GM12878 (cell line): Measurements from ENCODE around the gene LYPD4. TPM values are rescaled to one million over a fixed set of nuclear protein-coding genes. Genes with fewer than 3 reads are reported as not detected.

Experiments
- BMI1 ChIP-seq: fragments of 450-650 bp; IDR thresholded peaks from 2 replicates; pipeline ENCODE4 v1.6.1; 2016; ENCODE audit warnings: mild to moderate bottlenecking, moderate library complexity, borderline replicate concordance
- BRCA1 ChIP-seq: IDR thresholded peaks from 2 replicates; pipeline ENCODE4 v1.6.1; 2011; ENCODE audit warnings: low read depth, low read length, improper control_type of control experiment
- EGR1 ChIP-seq, 2 experiments: IDR thresholded peaks; 1 replicate in 1 of 2; 2 replicates in 1 of 2; pipeline ENCODE4 v1.6.1; 2011 to 2012; ENCODE audit warnings: low read depth in 2 of 2, low read length in 2 of 2, borderline replicate concordance in 1 of 2, mild to moderate bottlenecking in 1 of 2, moderate library complexity in 1 of 2
- IKZF1 ChIP-seq: fragments of 450-650 bp; conservative IDR thresholded peaks from 2 replicates; pipeline ENCODE4 v1.6.1; 2017; ENCODE audit warnings: antibody characterized with exemption, mild to moderate bottlenecking
- MTA2 ChIP-seq: fragments of 450-650 bp; IDR thresholded peaks from 2 replicates; pipeline ENCODE4 v1.6.1; 2016; ENCODE audit warnings: low read depth, mild to moderate bottlenecking, moderate library complexity
- RCOR1 ChIP-seq: conservative IDR thresholded peaks from 2 replicates; pipeline ENCODE4 v1.6.1; 2012; ENCODE audit warnings: low read depth, low read length, improper control_type of control experiment
- RFX5 ChIP-seq: IDR thresholded peaks from 2 replicates; pipeline ENCODE4 v1.6.1; 2011; ENCODE audit warnings: low read depth, low read length, improper control_type of control experiment
- SREBF2 ChIP-seq: IDR thresholded peaks from 2 replicates; pipeline ENCODE4 v1.6.1; 2012; ENCODE audit warnings: mild to moderate bottlenecking, low read length
- polyA plus RNA-seq, 11 experiments: library from polyadenylated mRNA; depleted of rRNA in 4 of 11; unstranded in 6 of 11; stranded (reverse) in 5 of 11; fragments of >200 nt; fragmentation: Nextera tagmentation in 4 of 11; fragmentation: Illumina TruSeq in 1 of 11; extraction: Ambion mirVana in 4 of 11; extraction: Trizol in 1 of 11; gene quantifications; 1 replicate in 1 of 11; 2 replicates in 10 of 11; pipeline versions ENCODE4 v1.2.1 to v1.2.3, GENCODE V29; 2011 to 2016; ENCODE audit warnings: inconsistent platforms in 2 of 11, missing spikeins in 2 of 11, low read depth in 1 of 11
- total RNA-seq, 4 experiments: library from RNA; depleted of rRNA in 3 of 4; stranded (reverse); fragments of >200 nt in 3 of 4; fragmentation: Illumina TruSeq in 1 of 4; extraction: Trizol in 1 of 4; gene quantifications; 2 replicates each; pipeline versions ENCODE4 v1.2.1 to v1.2.3, GENCODE V29; 2013 to 2021
- TF ChIP-seq, protein P1 (sequence below): fragments of 150-350 bp; IDR thresholded peaks from 2 replicates; pipeline ENCODE4 v1.6.1; 2016; ENCODE audit warnings: low read depth, low read length
- TF ChIP-seq, protein P2 (sequence below): IDR thresholded peaks from 2 replicates; pipeline ENCODE4 v1.6.1; 2011; ENCODE audit warnings: borderline replicate concordance, low read depth, mild to moderate bottlenecking, moderate library complexity, mixed read lengths, low read length; ENCODE audit not compliant: insufficient read depth; ENCODE audit errors: extremely low read length
- TF ChIP-seq, protein P3 (sequence below): fragments of 450-650 bp; formaldehyde crosslinking; IDR thresholded peaks from 2 replicates; pipeline ENCODE4 v1.4.0; 2020; ENCODE audit warnings: mild to moderate bottlenecking, moderate library complexity
- TF ChIP-seq, protein P4 (sequence below): fragments of 450-650 bp; IDR thresholded peaks from 2 replicates; pipeline ENCODE4 v1.6.1; 2017; ENCODE audit warnings: mild to moderate bottlenecking, moderate library complexity
- TF ChIP-seq, protein P5 (sequence below): fragments of 450-650 bp; IDR thresholded peaks from 2 replicates; pipeline ENCODE4 v1.6.1; 2018; ENCODE audit warnings: borderline replicate concordance, mild to moderate bottlenecking; ENCODE audit not compliant: partially characterized antibody

Gene LYPD4
- total and polyA plus RNA-seq, 10 of the 15 experiments (the other 5 are each of a cell fraction or from before 2014, with no cell fraction given), result not detected

DNA sequence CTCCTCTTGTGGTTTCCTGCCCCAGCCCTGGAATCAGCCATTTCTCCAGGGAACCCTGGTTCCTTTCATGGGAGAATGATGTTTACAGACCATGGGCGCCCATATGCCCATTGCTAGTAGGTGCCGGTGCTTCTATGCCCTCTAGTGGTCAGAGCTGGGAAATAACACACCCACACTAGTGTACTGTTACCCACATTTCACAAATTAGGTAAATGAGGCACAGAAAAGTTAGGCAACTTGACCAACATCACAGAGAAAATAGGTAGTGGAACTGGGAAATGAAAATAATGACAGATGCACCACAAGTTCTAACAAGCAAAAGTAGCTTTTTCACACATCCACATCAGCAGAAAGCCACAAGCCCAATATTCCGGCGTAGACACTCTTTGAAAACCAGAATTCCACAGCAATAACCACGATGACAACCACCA lies 49.4 kb downstream of the LYPD4 start (continued):
- TF ChIP-seq, protein P1, sequence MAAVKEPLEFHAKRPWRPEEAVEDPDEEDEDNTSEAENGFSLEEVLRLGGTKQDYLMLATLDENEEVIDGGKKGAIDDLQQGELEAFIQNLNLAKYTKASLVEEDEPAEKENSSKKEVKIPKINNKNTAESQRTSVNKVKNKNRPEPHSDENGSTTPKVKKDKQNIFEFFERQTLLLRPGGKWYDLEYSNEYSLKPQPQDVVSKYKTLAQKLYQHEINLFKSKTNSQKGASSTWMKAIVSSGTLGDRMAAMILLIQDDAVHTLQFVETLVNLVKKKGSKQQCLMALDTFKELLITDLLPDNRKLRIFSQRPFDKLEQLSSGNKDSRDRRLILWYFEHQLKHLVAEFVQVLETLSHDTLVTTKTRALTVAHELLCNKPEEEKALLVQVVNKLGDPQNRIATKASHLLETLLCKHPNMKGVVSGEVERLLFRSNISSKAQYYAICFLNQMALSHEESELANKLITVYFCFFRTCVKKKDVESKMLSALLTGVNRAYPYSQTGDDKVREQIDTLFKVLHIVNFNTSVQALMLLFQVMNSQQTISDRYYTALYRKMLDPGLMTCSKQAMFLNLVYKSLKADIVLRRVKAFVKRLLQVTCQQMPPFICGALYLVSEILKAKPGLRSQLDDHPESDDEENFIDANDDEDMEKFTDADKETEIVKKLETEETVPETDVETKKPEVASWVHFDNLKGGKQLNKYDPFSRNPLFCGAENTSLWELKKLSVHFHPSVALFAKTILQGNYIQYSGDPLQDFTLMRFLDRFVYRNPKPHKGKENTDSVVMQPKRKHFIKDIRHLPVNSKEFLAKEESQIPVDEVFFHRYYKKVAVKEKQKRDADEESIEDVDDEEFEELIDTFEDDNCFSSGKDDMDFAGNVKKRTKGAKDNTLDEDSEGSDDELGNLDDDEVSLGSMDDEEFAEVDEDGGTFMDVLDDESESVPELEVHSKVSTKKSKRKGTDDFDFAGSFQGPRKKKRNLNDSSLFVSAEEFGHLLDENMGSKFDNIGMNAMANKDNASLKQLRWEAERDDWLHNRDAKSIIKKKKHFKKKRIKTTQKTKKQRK, result no peak
- TF ChIP-seq BMI1 (no peak), RFX5 (no peak), BRCA1 (no peak), EGR1 (IDR thresholded peaks at IDR 0.05; ENCODE audit: borderline replicate concordance in 1 of 2, low read depth in 2 of 2, low read length in 2 of 2) (no peak), RCOR1 (no peak), IKZF1 (peak; percentile 66), SREBF2 (no peak), MTA2 (peak; percentile 85)
- TF ChIP-seq, protein P2, sequence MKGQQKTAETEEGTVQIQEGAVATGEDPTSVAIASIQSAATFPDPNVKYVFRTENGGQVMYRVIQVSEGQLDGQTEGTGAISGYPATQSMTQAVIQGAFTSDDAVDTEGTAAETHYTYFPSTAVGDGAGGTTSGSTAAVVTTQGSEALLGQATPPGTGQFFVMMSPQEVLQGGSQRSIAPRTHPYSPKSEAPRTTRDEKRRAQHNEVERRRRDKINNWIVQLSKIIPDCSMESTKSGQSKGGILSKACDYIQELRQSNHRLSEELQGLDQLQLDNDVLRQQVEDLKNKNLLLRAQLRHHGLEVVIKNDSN, result no peak
- TF ChIP-seq, protein P3, sequence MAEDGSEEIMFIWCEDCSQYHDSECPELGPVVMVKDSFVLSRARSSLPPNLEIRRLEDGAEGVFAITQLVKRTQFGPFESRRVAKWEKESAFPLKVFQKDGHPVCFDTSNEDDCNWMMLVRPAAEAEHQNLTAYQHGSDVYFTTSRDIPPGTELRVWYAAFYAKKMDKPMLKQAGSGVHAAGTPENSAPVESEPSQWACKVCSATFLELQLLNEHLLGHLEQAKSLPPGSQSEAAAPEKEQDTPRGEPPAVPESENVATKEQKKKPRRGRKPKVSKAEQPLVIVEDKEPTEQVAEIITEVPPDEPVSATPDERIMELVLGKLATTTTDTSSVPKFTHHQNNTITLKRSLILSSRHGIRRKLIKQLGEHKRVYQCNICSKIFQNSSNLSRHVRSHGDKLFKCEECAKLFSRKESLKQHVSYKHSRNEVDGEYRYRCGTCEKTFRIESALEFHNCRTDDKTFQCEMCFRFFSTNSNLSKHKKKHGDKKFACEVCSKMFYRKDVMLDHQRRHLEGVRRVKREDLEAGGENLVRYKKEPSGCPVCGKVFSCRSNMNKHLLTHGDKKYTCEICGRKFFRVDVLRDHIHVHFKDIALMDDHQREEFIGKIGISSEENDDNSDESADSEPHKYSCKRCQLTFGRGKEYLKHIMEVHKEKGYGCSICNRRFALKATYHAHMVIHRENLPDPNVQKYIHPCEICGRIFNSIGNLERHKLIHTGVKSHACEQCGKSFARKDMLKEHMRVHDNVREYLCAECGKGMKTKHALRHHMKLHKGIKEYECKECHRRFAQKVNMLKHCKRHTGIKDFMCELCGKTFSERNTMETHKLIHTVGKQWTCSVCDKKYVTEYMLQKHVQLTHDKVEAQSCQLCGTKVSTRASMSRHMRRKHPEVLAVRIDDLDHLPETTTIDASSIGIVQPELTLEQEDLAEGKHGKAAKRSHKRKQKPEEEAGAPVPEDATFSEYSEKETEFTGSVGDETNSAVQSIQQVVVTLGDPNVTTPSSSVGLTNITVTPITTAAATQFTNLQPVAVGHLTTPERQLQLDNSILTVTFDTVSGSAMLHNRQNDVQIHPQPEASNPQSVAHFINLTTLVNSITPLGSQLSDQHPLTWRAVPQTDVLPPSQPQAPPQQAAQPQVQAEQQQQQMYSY (CRISPR knock-in tag), result no peak
- TF ChIP-seq, protein P4, sequence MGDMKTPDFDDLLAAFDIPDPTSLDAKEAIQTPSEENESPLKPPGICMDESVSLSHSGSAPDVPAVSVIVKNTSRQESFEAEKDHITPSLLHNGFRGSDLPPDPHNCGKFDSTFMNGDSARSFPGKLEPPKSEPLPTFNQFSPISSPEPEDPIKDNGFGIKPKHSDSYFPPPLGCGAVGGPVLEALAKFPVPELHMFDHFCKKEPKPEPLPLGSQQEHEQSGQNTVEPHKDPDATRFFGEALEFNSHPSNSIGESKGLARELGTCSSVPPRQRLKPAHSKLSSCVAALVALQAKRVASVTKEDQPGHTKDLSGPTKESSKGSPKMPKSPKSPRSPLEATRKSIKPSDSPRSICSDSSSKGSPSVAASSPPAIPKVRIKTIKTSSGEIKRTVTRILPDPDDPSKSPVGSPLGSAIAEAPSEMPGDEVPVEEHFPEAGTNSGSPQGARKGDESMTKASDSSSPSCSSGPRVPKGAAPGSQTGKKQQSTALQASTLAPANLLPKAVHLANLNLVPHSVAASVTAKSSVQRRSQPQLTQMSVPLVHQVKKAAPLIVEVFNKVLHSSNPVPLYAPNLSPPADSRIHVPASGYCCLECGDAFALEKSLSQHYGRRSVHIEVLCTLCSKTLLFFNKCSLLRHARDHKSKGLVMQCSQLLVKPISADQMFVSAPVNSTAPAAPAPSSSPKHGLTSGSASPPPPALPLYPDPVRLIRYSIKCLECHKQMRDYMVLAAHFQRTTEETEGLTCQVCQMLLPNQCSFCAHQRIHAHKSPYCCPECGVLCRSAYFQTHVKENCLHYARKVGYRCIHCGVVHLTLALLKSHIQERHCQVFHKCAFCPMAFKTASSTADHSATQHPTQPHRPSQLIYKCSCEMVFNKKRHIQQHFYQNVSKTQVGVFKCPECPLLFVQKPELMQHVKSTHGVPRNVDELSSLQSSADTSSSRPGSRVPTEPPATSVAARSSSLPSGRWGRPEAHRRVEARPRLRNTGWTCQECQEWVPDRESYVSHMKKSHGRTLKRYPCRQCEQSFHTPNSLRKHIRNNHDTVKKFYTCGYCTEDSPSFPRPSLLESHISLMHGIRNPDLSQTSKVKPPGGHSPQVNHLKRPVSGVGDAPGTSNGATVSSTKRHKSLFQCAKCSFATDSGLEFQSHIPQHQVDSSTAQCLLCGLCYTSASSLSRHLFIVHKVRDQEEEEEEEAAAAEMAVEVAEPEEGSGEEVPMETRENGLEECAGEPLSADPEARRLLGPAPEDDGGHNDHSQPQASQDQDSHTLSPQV, result no peak
- TF ChIP-seq, protein P5, sequence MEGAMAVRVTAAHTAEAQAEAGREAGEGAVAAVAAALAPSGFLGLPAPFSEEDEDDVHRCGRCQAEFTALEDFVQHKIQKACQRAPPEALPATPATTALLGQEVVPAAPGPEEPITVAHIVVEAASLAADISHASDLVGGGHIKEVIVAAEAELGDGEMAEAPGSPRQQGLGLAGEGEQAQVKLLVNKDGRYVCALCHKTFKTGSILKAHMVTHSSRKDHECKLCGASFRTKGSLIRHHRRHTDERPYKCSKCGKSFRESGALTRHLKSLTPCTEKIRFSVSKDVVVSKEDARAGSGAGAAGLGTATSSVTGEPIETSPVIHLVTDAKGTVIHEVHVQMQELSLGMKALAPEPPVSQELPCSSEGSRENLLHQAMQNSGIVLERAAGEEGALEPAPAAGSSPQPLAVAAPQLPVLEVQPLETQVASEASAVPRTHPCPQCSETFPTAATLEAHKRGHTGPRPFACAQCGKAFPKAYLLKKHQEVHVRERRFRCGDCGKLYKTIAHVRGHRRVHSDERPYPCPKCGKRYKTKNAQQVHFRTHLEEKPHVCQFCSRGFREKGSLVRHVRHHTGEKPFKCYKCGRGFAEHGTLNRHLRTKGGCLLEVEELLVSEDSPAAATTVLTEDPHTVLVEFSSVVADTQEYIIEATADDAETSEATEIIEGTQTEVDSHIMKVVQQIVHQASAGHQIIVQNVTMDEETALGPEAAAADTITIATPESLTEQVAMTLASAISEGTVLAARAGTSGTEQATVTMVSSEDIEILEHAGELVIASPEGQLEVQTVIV, result no peak
